GM19452 (cell line): ENCODE measurements around the gene ZNF559.
"Not testable (repeated sequence)": the region's sequence is repeated elsewhere in the genome, so short reads cannot be mapped to it uniquely, and the experiment has no call there.

Source experiments
- ATAC-seq: cut with Tn5 transposase; IDR thresholded peaks from one replicate; pipeline ENCODE4 v1.9.1; 2021; ENCODE audit not compliant: unreplicated experiment

ZNF559 gene

DNA sequence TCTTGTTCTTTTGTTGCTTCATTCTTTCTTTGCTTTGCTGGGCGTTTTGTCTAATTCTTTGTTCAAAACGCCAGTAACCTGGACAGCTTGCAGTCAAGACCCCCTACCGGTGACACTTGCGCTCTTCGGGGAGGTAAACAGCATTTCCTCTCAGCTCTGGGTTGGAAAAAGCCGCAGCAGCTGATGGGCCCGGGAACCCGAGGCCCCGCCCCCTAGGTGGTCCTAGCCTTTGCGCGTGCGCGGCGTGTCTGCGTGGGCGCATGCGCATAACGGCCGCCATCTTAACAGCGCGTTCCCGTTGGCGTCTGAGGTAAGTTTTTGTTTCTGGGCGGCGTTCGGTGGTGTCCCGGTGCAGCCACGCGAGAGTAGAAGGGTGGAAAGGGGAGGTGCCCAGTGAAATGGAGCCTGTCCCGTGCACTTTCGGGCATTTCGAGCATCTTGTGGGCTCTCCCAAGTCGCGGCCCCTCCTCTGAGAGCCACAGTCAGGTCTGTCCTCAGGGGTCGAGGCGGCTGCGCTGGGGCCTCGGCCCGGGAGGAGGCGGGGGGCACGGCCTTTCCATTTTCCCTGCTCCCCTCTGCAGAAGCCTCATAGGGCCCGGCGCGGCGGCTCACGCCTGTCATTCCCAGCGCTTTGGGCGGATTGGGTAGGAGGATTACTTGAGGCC lies at the start of gene ZNF559:
TSS of gene ZNF559 (plus strand) at position 261 of the 665 bp plus-strand sequence. CDS start 14,371 bp downstream, outside the sequence.
- peak; percentile 98 for ATAC-seq

DNA sequence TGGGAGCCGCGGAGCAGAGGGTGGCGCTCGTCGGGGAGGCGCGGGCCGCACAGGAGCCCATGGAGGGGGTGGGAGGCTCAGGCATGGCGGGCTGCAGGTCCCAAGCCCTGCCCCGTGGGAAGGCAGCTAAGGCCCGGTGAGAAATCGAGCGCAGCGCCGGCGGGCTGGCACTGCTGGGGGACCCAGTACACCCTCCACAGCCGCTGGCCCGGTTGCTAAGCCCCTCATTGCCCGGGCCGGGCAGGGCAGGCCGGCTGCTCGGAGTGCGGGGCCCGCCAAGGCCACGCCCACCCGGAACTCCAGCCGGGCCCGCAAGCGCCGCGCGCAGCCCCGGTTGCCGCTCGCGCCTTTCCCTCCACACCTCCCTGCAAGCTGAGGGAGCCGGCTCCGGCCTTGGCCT lies 40.5 kb upstream of the ZNF559 start:
- ATAC-seq = not testable (repeated sequence)

DNA sequence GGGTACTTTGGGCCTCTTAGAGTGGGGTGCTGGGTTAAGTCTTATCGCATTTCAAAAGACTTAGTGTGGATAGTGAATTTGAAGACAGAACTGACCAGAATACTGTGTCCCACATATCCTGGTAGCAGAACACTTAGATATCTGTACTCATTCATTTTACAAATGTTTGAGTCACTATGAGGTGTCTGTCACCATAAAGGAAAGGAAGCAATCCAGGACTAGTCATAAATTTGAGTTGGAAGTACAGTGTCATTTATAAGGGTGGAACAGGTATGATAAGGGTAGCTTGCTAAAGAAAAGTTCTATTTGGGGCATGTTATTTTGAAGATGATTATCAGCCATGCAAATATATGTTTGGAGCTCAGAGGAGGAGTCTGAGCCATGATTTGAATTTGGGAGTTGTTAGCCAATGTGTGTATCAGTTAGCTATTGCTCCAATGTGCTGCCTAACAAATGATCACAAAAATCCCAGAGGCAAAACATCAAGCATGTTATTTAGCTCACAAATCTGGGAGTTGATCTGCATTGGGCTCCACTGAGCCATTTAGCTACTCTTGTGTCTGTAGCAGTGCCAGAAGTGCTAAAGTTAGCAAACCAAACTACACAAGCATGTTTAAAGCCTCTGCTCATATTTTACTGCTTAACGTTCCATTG lies 34.6 kb upstream of the ZNF559 start:
- ATAC-seq = no peak

DNA sequence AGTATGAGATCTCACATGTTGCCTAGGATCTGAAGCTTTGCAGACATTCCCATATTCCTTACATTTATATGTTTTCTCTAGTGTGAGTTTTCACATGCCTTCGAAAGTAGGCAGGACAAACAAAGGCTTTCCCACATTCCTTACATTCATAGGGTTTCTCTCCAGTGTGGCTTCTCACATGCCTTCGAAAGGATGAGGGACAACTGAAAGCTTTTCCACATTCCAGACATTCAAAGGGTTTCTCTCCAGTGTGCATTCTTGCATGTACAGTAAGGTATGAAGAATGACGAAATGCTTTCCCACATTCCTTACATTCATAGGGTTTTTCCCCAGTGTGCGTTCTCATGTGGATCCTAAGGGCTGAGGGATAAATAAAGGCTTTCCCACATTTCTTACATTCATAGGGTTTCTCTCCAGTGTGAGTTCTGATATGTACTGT lies 28.5 kb upstream of the ZNF559 start:
- ATAC-seq = no peak

DNA sequence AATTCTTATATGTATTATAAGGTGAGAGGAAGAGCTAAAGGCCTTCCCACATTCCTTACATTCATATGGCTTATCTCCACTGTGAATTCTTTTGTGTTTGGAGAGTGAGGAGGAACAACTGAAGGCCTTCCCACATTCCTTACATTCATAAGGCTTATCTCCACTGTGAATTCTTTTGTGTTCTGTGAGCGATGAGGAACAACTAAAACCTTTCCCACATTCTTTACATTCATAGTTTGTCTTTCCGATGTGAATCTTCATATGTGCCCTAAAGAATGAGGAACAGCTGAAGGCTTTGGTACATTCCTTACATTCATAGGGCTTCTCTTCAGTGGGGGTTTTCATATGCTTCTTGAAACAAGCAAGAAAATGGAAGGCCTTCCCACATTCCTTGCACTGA lies 27.6 kb upstream of the ZNF559 start:
- no peak for ATAC-seq

DNA sequence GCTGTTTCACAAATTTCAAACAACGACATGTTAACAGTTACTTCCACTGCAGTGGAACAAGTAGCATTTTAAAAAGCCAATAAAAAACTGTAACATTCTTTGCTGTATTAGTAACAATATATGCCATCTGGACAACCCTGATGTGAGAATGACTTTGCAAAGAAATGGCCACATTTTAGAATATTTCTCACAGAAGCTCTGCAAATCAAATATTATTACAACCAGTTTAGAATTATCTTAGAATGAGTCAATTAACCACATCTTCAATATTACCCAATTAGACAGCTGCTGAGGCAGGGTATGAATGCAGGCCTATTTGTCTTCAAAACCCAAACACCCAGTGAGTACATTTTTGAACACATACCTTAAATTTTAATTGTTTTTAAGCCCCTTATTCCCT lies 17.5 kb upstream of the ZNF559 start:
- no peak for ATAC-seq

DNA sequence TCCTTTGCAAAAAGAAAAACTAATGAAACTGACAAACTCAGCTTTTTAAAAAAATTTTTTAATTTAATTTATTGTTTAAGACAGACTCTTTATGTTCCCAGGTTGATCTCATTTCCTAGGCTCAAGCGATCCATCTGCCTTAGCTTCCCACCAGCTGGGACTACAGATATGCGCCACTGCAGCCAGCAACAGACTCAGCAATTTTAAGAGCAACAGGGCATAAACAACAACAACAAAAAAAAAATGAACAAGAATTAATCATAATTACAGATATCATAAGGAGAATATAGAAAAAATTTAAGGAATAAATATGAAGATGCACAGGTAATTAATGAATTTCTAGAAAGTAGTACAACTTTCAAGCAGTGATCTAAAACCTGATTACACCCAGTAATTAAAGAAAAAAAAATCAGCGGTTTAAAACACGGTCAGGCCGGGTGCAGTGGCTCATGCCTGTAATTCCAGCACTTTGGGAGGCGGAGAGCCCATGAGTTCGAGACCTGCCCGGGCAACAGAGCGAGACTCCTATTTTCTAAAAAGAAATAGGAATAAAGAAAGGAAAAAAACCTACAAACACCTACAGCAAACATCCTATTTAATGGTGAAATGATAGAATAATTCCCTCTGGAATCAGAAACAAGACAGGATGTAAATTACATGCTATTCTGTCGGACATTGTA lies 15.7 kb upstream of the ZNF559 start:
- ATAC-seq = no peak

DNA sequence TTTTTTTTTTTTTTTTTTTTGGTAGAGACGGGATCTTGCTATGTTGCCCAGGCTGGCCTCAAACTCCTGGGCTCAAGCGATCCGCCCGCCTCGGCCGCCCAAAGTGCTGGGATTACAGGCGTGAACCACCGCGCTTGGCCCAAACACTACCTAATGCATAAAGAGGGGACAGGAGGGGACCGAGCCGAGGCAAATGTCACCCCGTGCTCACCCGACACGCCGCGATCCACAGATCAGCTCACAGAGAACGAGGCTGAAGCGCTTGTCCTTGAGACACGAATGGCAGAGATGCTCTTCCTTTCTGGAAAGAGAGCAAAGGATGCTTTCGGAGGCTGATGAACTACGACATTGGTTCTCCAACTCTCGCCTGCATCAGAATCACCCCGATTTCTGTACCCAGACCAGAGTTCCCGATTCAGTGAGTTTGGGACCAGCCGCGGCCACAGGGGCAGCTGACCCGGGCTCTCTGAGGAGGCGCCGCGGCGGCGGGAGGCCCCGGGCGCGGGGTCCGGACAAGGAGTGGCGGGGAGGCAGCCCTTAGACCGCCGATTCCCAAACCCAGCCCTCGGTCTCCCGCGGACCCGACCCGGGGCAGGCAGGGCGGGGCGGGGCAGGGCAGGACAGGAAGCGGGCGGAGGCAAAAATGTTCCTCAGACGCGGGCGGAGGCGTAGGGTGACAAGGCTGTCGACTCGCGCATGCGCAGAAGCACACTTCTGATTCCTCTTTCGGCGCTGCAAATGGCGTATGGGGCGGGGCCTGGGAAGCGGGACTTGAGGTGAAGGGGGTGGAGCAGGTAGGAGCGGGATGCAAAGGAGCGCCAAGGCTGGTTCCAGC lies 14.6 kb upstream of the ZNF559 start, which contains the start of gene ZNF699:
TSS of gene ZNF699 (minus strand) at position 700 of the 835 bp plus-strand sequence. CDS start 4,719 bp downstream, outside the sequence.
- ATAC-seq = peak; percentile 86

DNA sequence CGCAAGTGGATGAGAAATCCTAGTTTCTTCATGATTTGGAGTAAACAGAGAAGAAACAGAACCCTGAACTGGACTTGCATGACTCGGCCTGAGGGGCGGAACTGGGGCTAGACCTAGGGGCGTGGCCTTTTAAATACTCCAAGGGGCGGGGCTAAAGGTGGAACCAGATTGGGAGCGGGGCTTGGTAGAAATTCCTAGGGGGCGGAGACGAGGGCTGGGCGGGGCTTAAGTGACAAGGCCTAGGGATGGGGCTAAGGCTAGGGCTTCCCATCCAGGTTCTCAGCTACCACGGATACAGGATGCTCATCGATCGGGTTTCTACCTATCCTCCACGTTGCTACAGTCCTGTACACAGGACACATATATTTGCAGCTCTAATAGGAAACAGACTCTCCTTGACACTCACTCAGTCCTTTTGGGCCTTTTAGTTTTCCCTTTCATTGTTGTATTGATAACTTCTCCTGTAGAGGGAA lies 14.0 kb upstream of the ZNF559 start:
- ATAC-seq = peak; percentile 53

DNA sequence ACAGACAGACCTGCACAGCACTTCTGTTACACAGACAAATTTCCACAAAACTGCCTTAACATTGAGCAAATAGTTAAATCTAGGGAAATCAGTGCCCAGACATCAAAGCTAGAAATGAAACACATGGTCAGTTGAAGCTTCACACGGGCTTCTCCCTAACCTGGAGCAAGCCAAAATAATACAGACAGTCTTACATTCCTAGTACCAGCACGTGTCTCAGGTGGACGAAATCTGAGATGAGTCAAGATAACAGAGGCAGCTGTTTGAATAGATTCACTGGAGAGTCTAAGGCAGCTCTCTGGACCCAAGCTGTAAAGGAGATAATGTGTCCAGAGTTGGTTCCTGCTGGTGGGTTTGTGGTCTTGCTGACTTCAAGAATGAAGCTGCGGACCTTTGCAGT lies 10.2 kb upstream of the ZNF559 start:
- no peak for ATAC-seq

DNA sequence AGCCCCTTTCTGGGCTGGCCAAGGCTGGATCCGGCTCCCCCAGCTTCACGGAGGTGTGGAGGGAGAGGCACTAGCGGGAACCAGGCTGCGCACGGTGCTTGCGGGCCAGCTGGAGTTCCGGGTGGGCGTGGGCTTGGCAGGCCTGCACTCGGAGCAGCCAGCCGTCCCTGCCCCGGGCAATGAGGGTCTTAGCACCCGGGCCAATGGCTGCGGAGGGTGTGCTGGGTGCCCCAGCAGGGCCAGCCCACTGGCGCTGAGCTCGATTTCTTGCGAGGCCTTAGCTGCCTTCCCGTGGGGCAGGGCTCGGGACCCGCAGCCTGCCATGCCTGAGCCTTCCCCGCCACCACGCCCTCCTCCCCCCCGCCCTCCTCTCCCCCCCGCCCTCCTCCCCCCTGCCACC lies 2.6 kb upstream of the ZNF559 start:
- ATAC-seq = no peak

DNA sequence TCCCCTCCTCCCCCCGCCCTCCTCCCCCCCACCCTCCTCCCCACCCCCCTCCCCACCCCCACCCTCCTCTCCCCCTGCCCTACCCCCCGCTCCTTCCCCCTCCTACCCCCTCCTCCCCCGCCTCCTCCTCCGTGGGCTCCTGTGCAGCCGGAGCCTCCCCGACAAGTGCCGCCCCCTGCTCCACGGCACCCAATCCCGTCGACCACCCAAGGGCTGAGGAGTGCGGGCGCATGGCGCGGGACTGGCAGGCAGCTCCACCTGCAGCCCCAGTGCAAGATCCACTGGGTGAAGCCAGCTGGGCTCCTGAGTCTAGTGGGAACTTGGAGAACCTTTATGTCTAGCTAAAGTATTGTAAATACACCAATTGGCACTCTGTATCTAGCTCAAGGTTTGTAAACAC lies 2.2 kb upstream of the ZNF559 start:
- ATAC-seq = not testable (repeated sequence)

DNA sequence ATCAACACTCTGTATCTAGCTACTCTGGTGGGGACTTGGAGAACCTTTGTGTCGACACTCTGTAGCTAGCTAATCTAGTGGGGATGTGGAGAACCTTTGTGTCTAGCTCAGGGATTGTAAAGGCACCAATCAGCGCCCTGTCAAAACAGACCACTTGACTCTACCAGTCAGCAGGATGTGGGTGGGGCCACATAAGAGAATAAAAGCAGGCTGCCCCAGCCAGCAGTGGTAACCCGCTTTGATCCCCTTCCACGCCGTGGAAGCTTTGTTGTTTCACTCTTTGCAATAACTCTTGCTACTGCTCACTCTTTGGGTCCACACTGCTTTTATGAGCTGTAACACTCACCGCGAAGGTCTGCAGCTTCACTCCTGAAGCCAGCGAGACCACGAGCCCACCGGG lies 1.8 kb upstream of the ZNF559 start:
- ATAC-seq = not testable (repeated sequence)

DNA sequence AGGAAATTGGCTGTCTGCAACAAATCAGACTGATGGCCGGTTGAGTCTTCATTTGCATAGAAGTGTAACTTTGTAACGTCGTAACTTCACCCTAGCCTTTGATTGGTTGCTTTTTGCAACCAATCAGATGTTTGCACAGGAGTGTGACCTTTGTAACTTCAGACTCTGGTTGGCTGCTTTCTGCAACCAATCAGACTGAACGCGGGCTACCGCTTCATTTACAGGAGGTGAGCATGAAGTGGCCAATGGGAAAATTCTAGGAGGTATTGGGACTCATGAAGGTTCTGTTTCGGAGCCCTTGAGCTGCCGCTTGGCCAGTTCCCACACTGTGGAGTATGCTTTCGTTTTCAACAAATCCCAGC lies 441 bp upstream of the ZNF559 start:
- peak; percentile 29 for ATAC-seq

DNA sequence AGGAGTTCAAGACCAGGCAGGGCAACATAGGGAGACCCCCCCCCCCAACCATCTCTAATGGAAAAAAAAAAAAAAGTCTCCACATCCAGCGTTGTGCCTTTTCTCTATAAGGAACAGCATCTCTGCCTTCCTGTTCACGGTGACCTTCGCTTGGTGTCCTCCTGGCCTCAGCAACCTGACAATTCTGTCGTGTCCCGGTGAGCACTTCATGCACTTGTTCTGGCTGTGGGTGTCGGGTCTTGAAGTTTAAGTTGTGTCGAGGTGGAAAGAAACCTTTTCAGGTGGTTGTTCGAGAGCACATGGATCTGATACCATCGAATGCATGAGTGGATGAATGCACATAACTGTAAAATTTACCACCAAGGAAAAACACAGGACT lies 594 bp downstream of the ZNF559 start:
- no peak for ATAC-seq

DNA sequence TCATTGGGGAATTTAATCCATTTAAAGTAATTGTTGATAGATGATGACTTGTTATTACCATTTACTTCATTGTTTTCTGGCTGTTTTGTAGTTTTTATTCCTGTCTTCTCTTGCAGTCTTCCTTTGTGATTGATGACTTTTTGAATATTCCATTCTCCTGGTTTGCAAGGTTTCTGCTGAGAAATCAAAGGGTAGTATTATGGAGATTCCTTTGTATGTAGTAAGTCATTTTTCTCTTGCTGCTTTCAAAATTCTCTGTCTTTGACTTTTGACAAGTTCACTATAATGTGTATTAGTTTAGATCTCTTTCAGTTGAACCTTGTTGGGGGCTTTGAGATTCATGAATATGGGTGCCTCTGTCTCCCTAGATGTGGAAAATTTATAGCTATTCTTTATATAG lies 6.0 kb downstream of the ZNF559 start:
- ATAC-seq = no peak

DNA sequence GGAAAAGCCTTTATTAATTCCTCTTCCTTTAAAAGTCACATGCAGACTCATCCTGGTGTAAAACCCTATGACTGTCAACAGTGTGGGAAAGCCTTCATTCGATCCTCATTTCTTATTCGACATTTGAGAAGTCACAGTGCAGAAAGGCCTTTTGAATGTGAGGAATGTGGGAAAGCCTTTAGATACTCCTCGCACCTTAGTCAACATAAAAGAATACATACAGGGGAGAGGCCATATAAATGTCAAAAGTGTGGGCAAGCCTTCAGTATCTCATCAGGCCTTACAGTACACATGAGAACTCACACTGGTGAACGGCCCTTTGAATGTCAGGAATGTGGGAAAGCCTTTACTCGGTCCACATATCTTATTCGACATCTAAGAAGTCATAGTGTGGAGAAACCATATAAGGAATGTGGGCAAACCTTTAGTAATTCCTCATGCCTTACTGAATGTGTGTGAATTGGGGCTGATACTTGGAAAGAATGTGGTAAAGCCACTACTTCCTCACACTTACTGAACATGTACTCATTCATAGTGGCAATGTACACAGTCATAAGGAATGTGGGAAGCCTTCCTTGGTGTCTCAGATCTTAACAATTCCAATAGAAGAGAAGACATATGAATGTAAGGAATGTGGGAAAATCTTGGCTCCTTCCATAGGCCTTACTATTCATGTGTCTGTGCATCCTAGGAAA lies 18.8 kb downstream of the ZNF559 start:
- no peak for ATAC-seq

DNA sequence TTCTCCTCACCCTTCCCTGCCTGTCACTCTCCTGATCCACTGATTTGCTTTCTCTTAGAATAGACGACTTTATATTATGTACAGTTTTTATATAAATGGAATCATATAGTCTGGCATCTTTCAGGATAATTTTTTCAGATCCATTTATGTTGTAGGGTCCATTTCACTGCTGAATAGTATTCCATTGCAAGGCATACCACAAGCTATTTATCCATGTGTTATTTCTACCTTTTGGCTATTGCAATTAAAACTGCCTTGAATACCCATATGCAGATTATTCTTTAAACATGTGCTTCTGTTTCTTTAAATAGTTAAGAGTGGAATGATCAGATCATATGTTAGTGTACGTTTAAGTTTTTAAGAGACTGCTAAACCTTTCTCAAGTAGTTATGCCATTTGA lies 21.0 kb downstream of the ZNF559 start:
- ATAC-seq = no peak

DNA sequence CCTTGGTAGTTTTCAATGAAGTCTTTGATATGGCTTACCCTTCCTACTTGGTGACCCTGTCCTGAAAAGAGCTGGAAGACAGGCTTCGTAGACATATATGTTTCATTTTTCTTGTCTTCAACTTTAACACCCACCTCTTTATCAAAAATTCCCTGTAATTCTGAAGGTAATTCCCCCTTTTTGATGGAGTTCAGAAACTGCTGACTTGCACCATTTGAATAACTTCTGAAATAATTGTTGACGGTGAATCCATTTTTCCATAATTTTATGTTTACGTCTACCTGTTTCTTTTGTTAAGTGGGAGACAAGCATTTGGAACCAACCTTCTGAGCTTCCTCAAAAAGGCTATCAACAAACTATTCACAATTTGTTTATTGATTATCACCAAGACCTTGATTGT lies 24.3 kb downstream of the ZNF559 start:
- ATAC-seq = no peak

DNA sequence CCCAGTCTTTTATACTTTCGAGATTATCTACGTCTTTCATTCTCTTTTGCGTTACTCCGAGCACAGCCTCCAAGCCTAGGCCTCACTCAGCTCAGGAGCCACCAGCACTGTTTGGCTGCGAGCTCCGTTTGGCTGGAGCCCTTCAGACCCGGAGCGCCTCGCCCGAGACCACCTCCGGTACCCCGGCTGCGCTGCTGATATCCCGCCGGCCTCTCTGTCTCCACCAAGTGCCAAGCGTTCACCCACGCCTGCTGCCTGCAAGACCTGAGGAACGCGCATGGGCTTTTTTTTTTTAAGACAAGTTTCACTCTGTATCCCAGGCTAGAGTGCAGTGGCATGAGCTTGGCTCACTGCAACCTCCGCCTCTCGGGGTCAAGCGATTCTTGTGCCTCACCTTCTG lies 24.7 kb downstream of the ZNF559 start:
- no peak for ATAC-seq

DNA sequence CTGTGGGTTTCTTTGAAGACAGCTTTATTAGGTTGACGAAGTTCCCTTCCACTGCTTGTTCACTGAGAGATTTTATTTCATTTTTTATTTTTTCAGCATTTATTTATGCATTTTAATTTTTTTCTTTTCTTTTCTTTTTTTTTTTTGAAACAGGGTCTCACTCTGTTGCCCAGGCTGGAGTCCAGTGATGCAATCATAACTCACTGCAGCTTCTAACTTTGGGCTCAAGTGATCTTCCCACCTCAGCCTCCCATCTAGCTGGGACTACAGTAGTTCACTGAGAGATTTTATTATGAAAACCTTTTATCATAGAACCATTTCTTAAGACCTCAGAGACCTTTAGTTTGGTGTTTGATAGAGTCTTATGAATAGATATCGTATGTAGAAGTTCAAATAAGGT lies 28.5 kb downstream of the ZNF559 start:
- ATAC-seq = no peak
